ENCODE measurements around the gene ACTR5.
A peak's percentile ranks its signal among the peaks of the same experiment; 100 is the strongest.

The ACTR5 gene

GRCh38 chr20:38724626-38725147 is 23.6 kb upstream of the ACTR5 start:
- no peak for DNase-seq (ENCODE audit: low read depth in 1 of 2, low spot score in 1 of 2)
- in situ Hi-C loops (cut with HindIII; ENCODE audit: low pct_unique_long_range_greater_than_20kb, low sequenced_read_pairs): no loop called here
- no peak for TF ChIP-seq JUND (IDR thresholded peaks at IDR 0.05; ENCODE audit: low read depth)

GRCh38 chr20:38725148-38725901 is 22.9 kb upstream of the ACTR5 start:
- DNase-seq (ENCODE audit: low read depth in 1 of 2, low spot score in 1 of 2): peak in 1 of 2 experiments; percentile 43
- no peak for TF ChIP-seq JUND (IDR thresholded peaks at IDR 0.05; ENCODE audit: low read depth)
- in situ Hi-C loops (cut with HindIII; ENCODE audit: low pct_unique_long_range_greater_than_20kb, low sequenced_read_pairs): no loop called here

GRCh38 chr20:38725931-38726803 is 22.1 kb upstream of the ACTR5 start:
- in situ Hi-C loops (cut with HindIII; ENCODE audit: low pct_unique_long_range_greater_than_20kb, low sequenced_read_pairs): no loop called here
- no peak for TF ChIP-seq JUND (IDR thresholded peaks at IDR 0.05; ENCODE audit: low read depth)
- peak; percentile 37 to 46 for DNase-seq (ENCODE audit: low read depth in 1 of 2, low spot score in 1 of 2)

GRCh38 chr20:38726804-38727606 is 21.3 kb upstream of the ACTR5 start:
- peak in 1 of 2 experiments; percentile 26 for DNase-seq (ENCODE audit: low read depth in 1 of 2, low spot score in 1 of 2)
- TF ChIP-seq JUND (IDR thresholded peaks at IDR 0.05; ENCODE audit: low read depth): no peak
- in situ Hi-C loops (cut with HindIII; ENCODE audit: low pct_unique_long_range_greater_than_20kb, low sequenced_read_pairs): no loop called here

- DNase-seq (ENCODE audit: low read depth in 1 of 2, low spot score in 1 of 2): peak in 1 of 2 experiments; percentile 22
Observed at GRCh38 chr20:38727607-38728190, 20.6 kb upstream of the ACTR5 start.

GRCh38 chr20:38728191-38728781 is 20.0 kb upstream of the ACTR5 start:
- in situ Hi-C loops (cut with HindIII; ENCODE audit: low pct_unique_long_range_greater_than_20kb, low sequenced_read_pairs): no loop called here
- TF ChIP-seq JUND (IDR thresholded peaks at IDR 0.05; ENCODE audit: low read depth): no peak
- no peak for DNase-seq (ENCODE audit: low read depth in 1 of 2, low spot score in 1 of 2)

More at GRCh38 chr20:38727607-38728190, 20.6 kb upstream of the ACTR5 start:
- in situ Hi-C loops (cut with HindIII; ENCODE audit: low pct_unique_long_range_greater_than_20kb, low sequenced_read_pairs): no loop called here
- TF ChIP-seq JUND (IDR thresholded peaks at IDR 0.05; ENCODE audit: low read depth): no peak

- no peak for DNase-seq (ENCODE audit: low read depth in 1 of 2, low spot score in 1 of 2)
- in situ Hi-C loops (cut with HindIII; ENCODE audit: low pct_unique_long_range_greater_than_20kb, low sequenced_read_pairs): no loop called here
- no peak for TF ChIP-seq JUND (IDR thresholded peaks at IDR 0.05; ENCODE audit: low read depth)
Observed at GRCh38 chr20:38728911-38729642, 19.2 kb upstream of the ACTR5 start.

GRCh38 chr20:38729767-38730166 is 18.5 kb upstream of the ACTR5 start:
- TF ChIP-seq JUND (IDR thresholded peaks at IDR 0.05; ENCODE audit: low read depth): no peak
- in situ Hi-C loops (cut with HindIII; ENCODE audit: low pct_unique_long_range_greater_than_20kb, low sequenced_read_pairs): no loop called here
- no peak for DNase-seq (ENCODE audit: low read depth in 1 of 2, low spot score in 1 of 2)

- in situ Hi-C loops (cut with HindIII; ENCODE audit: low pct_unique_long_range_greater_than_20kb, low sequenced_read_pairs): no loop called here
- TF ChIP-seq JUND (IDR thresholded peaks at IDR 0.05; ENCODE audit: low read depth): no peak
- DNase-seq (ENCODE audit: low read depth in 1 of 2, low spot score in 1 of 2): peak in 1 of 2 experiments; percentile 33
Observed at GRCh38 chr20:38730167-38730988, 17.9 kb upstream of the ACTR5 start.

- TF ChIP-seq JUND (IDR thresholded peaks at IDR 0.05; ENCODE audit: low read depth): no peak
- in situ Hi-C loops (cut with HindIII; ENCODE audit: low pct_unique_long_range_greater_than_20kb, low sequenced_read_pairs): no loop called here
- DNase-seq (ENCODE audit: low read depth in 1 of 2, low spot score in 1 of 2): peak; percentile 78 to 91
Observed at GRCh38 chr20:38730989-38731737, 17.1 kb upstream of the ACTR5 start.

Measured in T47D (cell line).